H1 (cell line): ENCODE results near the gene STX7. TPM values are rescaled to one million over a fixed set of nuclear protein-coding genes. Genes with fewer than 3 reads are reported as not detected.

Experiments used
- CTCF ChIA-PET: fragments of 300-600 bp; sonication (Branson Sonifier 250); formaldehyde crosslinking; loops from one replicate; lab custom pipeline; 2021; ENCODE audit not compliant: partially characterized antibody; lab: Charles Lee
- POLR2A ChIA-PET: fragments of 300-600 bp; sonication (Branson Sonifier 250); formaldehyde crosslinking; loops from one replicate; lab custom pipeline; 2021; ENCODE audit warnings: inconsistent platforms; ENCODE audit not compliant: partially characterized antibody; lab: Charles Lee
- DNase-seq, 2 experiments: peaks; one replicate each; pipeline versions ENCODE4 v3.0.0 to v3.0.0-alpha.2; 2010 to 2022; ENCODE audit warnings: low spot score in 2 of 2, low read depth in 1 of 2, mixed read lengths in 1 of 2
- FAIRE-seq: peaks from 2 replicates; lab custom pipeline; 2011; peaks lifted over from hg19 to GRCh38; lab: Jason Lieb, UNC
- H2AFZ ChIP-seq: 2 replicates; pipeline ENCODE4 v1.8.1; 2012; ENCODE audit warnings: low read length, inconsistent platforms
- H2AK5ac ChIP-seq: 2 replicates; pipeline ENCODE4 v1.6.1; 2013; ENCODE audit warnings: low read depth, low read length
- H2BK120ac ChIP-seq: replicated peaks from 2 replicates; pipeline ENCODE3; 2013; ENCODE audit warnings: low read depth, low read length, inconsistent platforms
- H2BK12ac ChIP-seq: 2 replicates; pipeline ENCODE4 v1.6.1; 2013; ENCODE audit warnings: low read depth, low read length
- H2BK15ac ChIP-seq: 2 replicates; pipeline ENCODE4 v1.6.1; 2013; ENCODE audit warnings: low read length
- H2BK20ac ChIP-seq: 2 replicates; pipeline ENCODE4 v1.6.1; 2013; ENCODE audit warnings: low read length
- H2BK5ac ChIP-seq: 2 replicates; pipeline ENCODE4 v1.6.1; 2013; ENCODE audit warnings: low read depth, low read length
- H3K14ac ChIP-seq: 2 replicates; pipeline ENCODE4 v1.6.1; 2013; ENCODE audit warnings: inconsistent platforms; ENCODE audit not compliant: insufficient read length
- H3K18ac ChIP-seq: 2 replicates; pipeline ENCODE4 v1.6.1; 2013; ENCODE audit warnings: low read length; ENCODE audit errors: extremely low read depth
- H3K23ac ChIP-seq: 2 replicates; pipeline ENCODE4 v1.6.1; 2013; ENCODE audit warnings: inconsistent platforms; ENCODE audit not compliant: insufficient read length
- H3K23me2 ChIP-seq: 2 replicates; pipeline ENCODE4 v1.6.1; 2013; ENCODE audit warnings: low read depth, low read length
- H3K27ac ChIP-seq: 2 replicates; pipeline ENCODE4 v1.6.1; 2011; ENCODE audit warnings: low read depth, low read length, inconsistent platforms
- H3K27me3 ChIP-seq, 4 experiments: replicated peaks in 1 of 4; 1 replicate in 1 of 4; 2 replicates in 3 of 4; pipeline versions ENCODE4 v1.6.1 to v1.8.1; 2011 to 2013; ENCODE audit warnings: low read length in 3 of 4, mild to moderate bottlenecking in 3 of 4, inconsistent platforms in 2 of 4, mixed read lengths in 2 of 4, moderate library complexity in 1 of 4; ENCODE audit not compliant: control insufficient read depth in 3 of 4, insufficient read depth in 3 of 4; ENCODE audit errors: extremely low read depth in 1 of 4
- H3K36me3 ChIP-seq, 4 experiments: 2 replicates each; pipeline versions ENCODE4 v1.6.1 to v1.8.1; 2011 to 2013; ENCODE audit warnings: mild to moderate bottlenecking in 4 of 4, low read length in 3 of 4, moderate library complexity in 2 of 4, control low read depth in 1 of 4, inconsistent platforms in 1 of 4; ENCODE audit not compliant: insufficient read depth in 4 of 4, control insufficient read depth in 2 of 4
- H3K4ac ChIP-seq: replicated peaks from 2 replicates; pipeline ENCODE3; 2013; ENCODE audit warnings: low read length, low read depth, mixed read lengths, inconsistent platforms; ENCODE audit not compliant: insufficient read length
- H3K4me1 ChIP-seq, 4 experiments: replicated peaks in 1 of 4; 1 replicate in 1 of 4; 2 replicates in 3 of 4; pipeline versions ENCODE4 v1.6.1 to v1.8.1; 2011 to 2013; ENCODE audit warnings: low read length in 3 of 4, inconsistent platforms in 2 of 4, mixed read lengths in 1 of 4; ENCODE audit not compliant: insufficient read depth in 4 of 4, control insufficient read depth in 3 of 4
- H3K4me2 ChIP-seq, 2 experiments: 2 replicates each; pipeline versions ENCODE4 v1.6.1 to v1.8.1; 2011 to 2013; ENCODE audit warnings: low read depth in 2 of 2, low read length in 2 of 2, control low read depth in 1 of 2, inconsistent platforms in 1 of 2, mild to moderate bottlenecking in 1 of 2; ENCODE audit not compliant: insufficient read depth in 1 of 2
- H3K4me3 ChIP-seq, 4 experiments: fragments of 200-600, 300-600 bp in 1 of 4; sonication (generic), shearing (Covaris generic), sonication (Bioruptor Twin) in 1 of 4; 2 replicates each; pipeline versions ENCODE4 v1.5.1 to v1.8.1; 2011 to 2016; ENCODE audit warnings: low read length in 4 of 4, low read depth in 3 of 4, control low read depth in 2 of 4, inconsistent platforms in 2 of 4, mild to moderate bottlenecking in 2 of 4, mixed read lengths in 1 of 4, moderate library complexity in 1 of 4; ENCODE audit not compliant: insufficient read depth in 2 of 4; ENCODE audit errors: extremely low read depth in 1 of 4
- H3K56ac ChIP-seq: replicated peaks from 2 replicates; pipeline ENCODE3; 2013; ENCODE audit warnings: low read depth, mild to moderate bottlenecking, mixed read lengths, low read length, inconsistent platforms; ENCODE audit not compliant: insufficient read length
- H3K79me1 ChIP-seq: 2 replicates; pipeline ENCODE4 v1.6.1; 2013; ENCODE audit warnings: low read depth, low read length, control low read depth
- H3K79me2 ChIP-seq, 2 experiments: 2 replicates each; pipeline versions ENCODE4 v1.6.1 to v1.8.1; 2012 to 2013; ENCODE audit warnings: low read length in 2 of 2, mild to moderate bottlenecking in 2 of 2, inconsistent platforms in 1 of 2; ENCODE audit not compliant: insufficient read depth in 2 of 2, control insufficient read depth in 1 of 2
- H3K9ac ChIP-seq, 4 experiments: replicated peaks in 1 of 4; 1 replicate in 1 of 4; 2 replicates in 3 of 4; pipeline versions ENCODE4 v1.6.1 to v1.8.1; 2011 to 2013; ENCODE audit warnings: low read depth in 3 of 4, low read length in 3 of 4, control low read depth in 2 of 4, mild to moderate bottlenecking in 2 of 4, moderate library complexity in 2 of 4, inconsistent platforms in 1 of 4; ENCODE audit errors: extremely low read depth in 1 of 4
- H3K9me3 ChIP-seq, 2 experiments: 2 replicates each; pipeline versions ENCODE4 v1.6.1 to v1.8.1; 2012 to 2013; ENCODE audit warnings: mild to moderate bottlenecking in 2 of 2, moderate library complexity in 2 of 2, control low read depth in 1 of 2, inconsistent platforms in 1 of 2, low read depth in 1 of 2, low read length in 1 of 2, mixed read lengths in 1 of 2; ENCODE audit not compliant: insufficient read depth in 2 of 2
- H4K20me1 ChIP-seq, 2 experiments: replicated peaks in 1 of 2; 2 replicates each; pipeline versions ENCODE3 to v1.8.1; 2011 to 2013; ENCODE audit warnings: inconsistent platforms in 2 of 2, low read length in 2 of 2, mild to moderate bottlenecking in 1 of 2; ENCODE audit not compliant: insufficient read depth in 2 of 2, control insufficient read depth in 1 of 2
- H4K5ac ChIP-seq: 2 replicates; pipeline ENCODE4 v1.6.1; 2013; ENCODE audit warnings: low read length, low read depth, mixed read lengths, inconsistent platforms; ENCODE audit not compliant: insufficient read length
- H4K8ac ChIP-seq: 2 replicates; pipeline ENCODE4 v1.8.0; 2013; ENCODE audit warnings: mild to moderate bottlenecking, moderate library complexity, low read length, inconsistent platforms; ENCODE audit not compliant: insufficient read depth; ENCODE audit errors: extremely low read depth
- H4K91ac ChIP-seq: replicated peaks from 2 replicates; pipeline ENCODE3; 2013; ENCODE audit warnings: low read length, mixed read lengths, inconsistent platforms; ENCODE audit not compliant: insufficient read length
- FOSL1 ChIP-seq: IDR thresholded peaks from 2 replicates; pipeline ENCODE4 v1.6.1; 2011; ENCODE audit warnings: mild to moderate bottlenecking, low read depth, low read length, moderate library complexity; ENCODE audit not compliant: insufficient read depth
- HDAC2 ChIP-seq, 2 experiments: fragments of 300-600 bp in 1 of 2; sonication (generic) in 1 of 2; IDR thresholded peaks; 2 replicates each; pipeline ENCODE4 v1.6.1; 2011 to 2012; ENCODE audit warnings: low read depth in 2 of 2, low read length in 2 of 2, mild to moderate bottlenecking in 2 of 2, moderate library complexity in 2 of 2, borderline replicate concordance in 1 of 2, inconsistent platforms in 1 of 2
- TEAD4 ChIP-seq: IDR thresholded peaks from 2 replicates; pipeline ENCODE4 v1.6.1; 2012; ENCODE audit warnings: low read depth, low read length, inconsistent platforms, mixed read lengths
- WGBS, 2 experiments: shearing (Covaris generic) in 1 of 2; methylation state at CpG; one replicate each; pipeline versions ENCODE4 v1.1.6 to v1.1.7; 2013 to 2015; ENCODE audit warnings: low lambda C conversion rate in 2 of 2, mixed read lengths in 2 of 2, inconsistent platforms in 1 of 2, low coverage in 1 of 2, missing lambda C conversion rate in 1 of 2; ENCODE audit not compliant: insufficient replicate concordance in 2 of 2, insufficient coverage in 1 of 2, insufficient read length in 1 of 2; ENCODE audit errors: extremely low coverage in 1 of 2, missing lambda C conversion rate in 1 of 2; 5-methylcytosine and 5-hydroxymethylcytosine counted together
- polyA plus RNA-seq, 7 experiments: library from polyadenylated mRNA; depleted of rRNA in 3 of 7; stranded (reverse) in 5 of 7; unstranded in 2 of 7; fragments of >200 nt in 5 of 7; fragments of 200-250 nt in 2 of 7; gene quantifications; 1 replicate in 5 of 7; 2 replicates in 1 of 7; 4 replicates in 1 of 7; pipeline versions ENCODE4 v1.2.1 to v1.2.3, GENCODE V29; 2011 to 2013; ENCODE audit warnings: missing spikeins in 2 of 7, mixed read lengths in 2 of 7
- total RNA-seq: library from RNA; stranded (reverse); fragmentation: NEBNext Ultra II Directional; extraction: Animal tissue kit (Norgen Biotek cat#: 25700); gene quantifications from 2 replicates; pipeline ENCODE4 v1.2.1, GENCODE V29; 2021

Gene STX7
- total and polyA plus RNA-seq, 2 of the 8 experiments (the other 6 are each of a cell fraction or from before 2014, with no cell fraction given), result 5.7 to 27.9 TPM

GRCh38 chr6:132548746-132549463 lies 36.0 kb upstream of the STX7 start:
- H3K23me2 ChIP-seq, result no peaks in the 10 kb centered on the region
- WGBS, 2 experiments, result 86% methylated on average over 4 of the region's 4 CpGs; no CpG with 5 or more reads in 1 of the 2 experiments
- H3K27me3 ChIP-seq, result no peaks in the 10 kb centered on the region
- 0 out of 2 replicates have a peak, but pooled peaks have one; percentile 36 for TF ChIP-seq TEAD4
- 0 out of 4 replicates have a peak, but pooled peaks of 1 of the 2 experiments have one; percentile 29 for TF ChIP-seq HDAC2 (IDR thresholded peaks at IDR 0.05; ENCODE audit: borderline replicate concordance in 1 of 2, low read depth in 2 of 2, low read length in 2 of 2)
- no peak for TF ChIP-seq FOSL1
- H2BK15ac ChIP-seq, result no peak overlapping the region
- H2BK5ac ChIP-seq, result no peak overlapping the region
- ChIA-PET CTCF (interaction anchor here (1.2 kb wide), 1 partner anchor 144 kb away, joined by 3 read pairs; no protein-coding TSS in a partner anchor), POLR2A (no interaction called here)
- no peaks in the 10 kb centered on the region for H4K20me1 ChIP-seq
- no peak overlapping the region for H4K5ac ChIP-seq
- no peak overlapping the region for H3K23ac ChIP-seq
- no peaks in the 10 kb centered on the region for H3K9me3 ChIP-seq
- no peak overlapping the region for H2BK120ac ChIP-seq
- H3K9ac ChIP-seq, result no peak overlapping the region; a peak in 1 of 7 replicates
- no peaks in the 10 kb centered on the region for H3K36me3 ChIP-seq
- H4K8ac ChIP-seq, result no peak overlapping the region
- H3K79me2 ChIP-seq, result no peaks in the 10 kb centered on the region
- H3K18ac ChIP-seq, result no peak overlapping the region
- H3K14ac ChIP-seq, result no peak overlapping the region
- no peak overlapping the region for H3K56ac ChIP-seq
- H3K4me2 ChIP-seq, result no peak overlapping the region
- no peak overlapping the region for H3K4ac ChIP-seq
- no peaks in the 10 kb centered on the region for H3K79me1 ChIP-seq
- no peak overlapping the region for H2BK20ac ChIP-seq
- H3K4me3 ChIP-seq, result no peak overlapping the region
- H2AFZ ChIP-seq, result no peak overlapping the region
- FAIRE-seq (peak; percentile 71), DNase-seq (no peak)
- H2AK5ac ChIP-seq, result no peak overlapping the region
- no peak overlapping the region for H4K91ac ChIP-seq
- no peak overlapping the region for H2BK12ac ChIP-seq
- no peak overlapping the region for H3K27ac ChIP-seq
- peaks cover 2 to 7% (median 5%) of the 10 kb centered on the region in 4 experiments; a peak in 5 of 7 replicates for H3K4me1 ChIP-seq
